Lower lobe of right lung (tissue), 2 donors: Measurements from ENCODE around the gene PCSK5. TPM values are rescaled to one million over a fixed set of nuclear protein-coding genes. Genes with fewer than 3 reads are reported as not detected.
"Not testable (repeated sequence)": the region's sequence is repeated elsewhere in the genome, so short reads cannot be mapped to it uniquely, and the experiment has no call there.

Experiments
- ATAC-seq, 2 donors: fragments of 200-7000 bp; cut with Tn5 transposase; one replicate each; pipeline ENCODE4 v1.9.1; 2020 to 2022; ENCODE audit warnings: mild to moderate bottlenecking in 2 of 2, moderate library complexity in 2 of 2
- DNase-seq: peaks from one replicate; pipeline ENCODE4 v3.0.0-alpha.2; 2020
- H3K27ac ChIP-seq: fragments of 200-600 bp; one replicate; pipeline ENCODE4 v1.8.0; 2022
- H3K27me3 ChIP-seq: fragments of 200-600 bp; one replicate; pipeline ENCODE4 v1.8.0; 2022; ENCODE audit warnings: low read depth
- H3K36me3 ChIP-seq: fragments of 200-600 bp; one replicate; pipeline ENCODE4 v1.8.0; 2022; ENCODE audit warnings: mild to moderate bottlenecking
- H3K4me1 ChIP-seq: fragments of 200-600 bp; one replicate; pipeline ENCODE4 v1.8.0; 2022
- H3K4me3 ChIP-seq: fragments of 200-600 bp; one replicate; pipeline ENCODE4 v1.8.0; 2022; ENCODE audit warnings: mild to moderate bottlenecking
- H3K9me3 ChIP-seq: fragments of 200-600 bp; one replicate; pipeline ENCODE4 v1.8.0; 2022
- CTCF ChIP-seq: fragments of 200-600 bp; IDR thresholded peaks from one replicate; pipeline ENCODE4 v1.8.0; 2022; ENCODE audit warnings: antibody characterized with exemption, mild to moderate bottlenecking
- intact Hi-C: fragments of 100-400 bp; cut with DNase I; formaldehyde crosslinking; loops from one replicate; pipeline ENCODE4 v1.11.0; 2022
- total RNA-seq: library from RNA; stranded (reverse); fragmentation: NEBNext Ultra II Directional; extraction: Animal tissue kit (Norgen Biotek cat#: 25700); gene quantifications from one replicate; pipeline ENCODE4 v1.2.1, GENCODE V29; 2021
- donor health status: DM: no; HTN: yes; CAD: no; lungs with severe emphysema.

Gene PCSK5
- total RNA-seq, 1 donor from 2014 or later = 18.1 TPM

GRCh38 chr9:75866273-75866871, 24.1 kb upstream of the PCSK5 start:
- no peak for DNase-seq
- intact Hi-C loops = no loop called here
- peak; percentile 79 for TF ChIP-seq CTCF
- peak in 1 of 2 donors; percentile 65 for ATAC-seq
- Histone ChIP-seq H3K36me3 (no peaks in the 10 kb centered on the region), H3K9me3 (no peaks in the 10 kb centered on the region), H3K4me1 (peaks cover 3% of the 10 kb centered on the region), H3K27me3 (no peaks in the 10 kb centered on the region), H3K27ac (no peak overlapping the region), H3K4me3 (no peak overlapping the region)

- ATAC-seq, H3K4me1 ChIP-seq, H3K27ac ChIP-seq, H3K27me3 ChIP-seq, H3K9me3 ChIP-seq, H3K36me3 ChIP-seq, intact Hi-C loops, H3K4me3 ChIP-seq, DNase-seq: not testable (repeated sequence)
Observed at GRCh38 chr9:75868526-75868925, 21.9 kb upstream of the PCSK5 start.

- H3K9me3 ChIP-seq = no peaks in the 10 kb centered on the region
- intact Hi-C loops = no loop called here
- no peak for DNase-seq
- H3K4me3 ChIP-seq = no peak overlapping the region
- H3K27ac ChIP-seq = no peak overlapping the region
- H3K4me1 ChIP-seq = peaks cover 3% of the 10 kb centered on the region
- TF ChIP-seq CTCF = no peak
- H3K27me3 ChIP-seq = no peaks in the 10 kb centered on the region
- H3K36me3 ChIP-seq = no peaks in the 10 kb centered on the region
- peak; percentile 65 to 70 for ATAC-seq
Observed at GRCh38 chr9:75869236-75869635, 21.2 kb upstream of the PCSK5 start.

GRCh38 chr9:75870450-75870849, 20.0 kb upstream of the PCSK5 start:
- no peak for TF ChIP-seq CTCF
- H3K36me3 ChIP-seq = no peaks in the 10 kb centered on the region
- no peak for ATAC-seq
- no peak overlapping the region for H3K27ac ChIP-seq
- H3K27me3 ChIP-seq = no peaks in the 10 kb centered on the region
- intact Hi-C loops = no loop called here
- no peak for DNase-seq
- no peaks in the 10 kb centered on the region for H3K9me3 ChIP-seq
- H3K4me3 ChIP-seq = no peak overlapping the region
- peaks cover 3% of the 10 kb centered on the region for H3K4me1 ChIP-seq

- Histone ChIP-seq H3K4me3 (no peak overlapping the region), H3K4me1 (peaks cover 3% of the 10 kb centered on the region), H3K27ac (no peak overlapping the region), H3K27me3 (no peaks in the 10 kb centered on the region), H3K36me3 (no peaks in the 10 kb centered on the region), H3K9me3 (no peaks in the 10 kb centered on the region)
- DNase-seq = no peak
- no peak for TF ChIP-seq CTCF
- intact Hi-C loops = no loop called here
- ATAC-seq = no peak
Observed at GRCh38 chr9:75871624-75872023, 18.8 kb upstream of the PCSK5 start.

GRCh38 chr9:75873712-75874111, 16.8 kb upstream of the PCSK5 start:
- DNase-seq = no peak
- no peak for TF ChIP-seq CTCF

More at GRCh38 chr9:75873712-75874111, 16.8 kb upstream of the PCSK5 start:
- Histone ChIP-seq H3K36me3 (no peaks in the 10 kb centered on the region), H3K27me3 (no peaks in the 10 kb centered on the region), H3K27ac (no peak overlapping the region), H3K9me3 (no peaks in the 10 kb centered on the region), H3K4me3 (no peak overlapping the region), H3K4me1 (peaks cover 3% of the 10 kb centered on the region)
- ATAC-seq = peak; percentile 71 to 73
- intact Hi-C loops = no loop called here
